Activated CD4-positive, alpha-beta T cell treated with anti-CD3 and anti-CD28 coated beads, Interleukin-2, amount 10 ng/mL, durations not matched to agents 7 days and 5 days (primary cell): ENCODE measurements around the gene FOLR1. TPM values are rescaled to one million over a fixed set of nuclear protein-coding genes. Genes with fewer than 3 reads are reported as not detected.
"Not testable (repeated sequence)": the region's sequence is repeated elsewhere in the genome, so short reads cannot be mapped to it uniquely, and the experiment has no call there.

Source experiments
- CTCF ChIA-PET: fragments of 350-600 bp; sonication (Branson Sonifier 250); formaldehyde crosslinking; loops from one replicate; lab custom pipeline; 2021; ENCODE audit warnings: antibody characterized with exemption; lab: Charles Lee
- POLR2A ChIA-PET: fragments of 350-600 bp; sonication (Branson Sonifier 250); formaldehyde crosslinking; loops from one replicate; lab custom pipeline; 2021; ENCODE audit warnings: antibody characterized with exemption; lab: Charles Lee
- DNase-seq: peaks from one replicate; pipeline ENCODE4 v3.0.0-alpha.2; 2020
- H3K27ac Mint-ChIP-seq: one replicate; pipeline ENCODE4 v1.8.0; 2021; ENCODE audit warnings: mild to moderate bottlenecking, moderate library complexity, mixed read lengths
- H3K27me3 Mint-ChIP-seq: one replicate; pipeline ENCODE4 v1.8.0; 2021; ENCODE audit warnings: mixed read lengths
- H3K36me3 Mint-ChIP-seq: one replicate; pipeline ENCODE4 v1.8.0; 2021; ENCODE audit warnings: low read depth, mixed read lengths
- H3K4me1 Mint-ChIP-seq: one replicate; pipeline ENCODE4 v1.8.0; 2021; ENCODE audit warnings: mixed read lengths
- H3K4me3 Mint-ChIP-seq: one replicate; pipeline ENCODE4 v1.8.0; 2021; ENCODE audit warnings: mild to moderate bottlenecking, moderate library complexity, mixed read lengths
- H3K9me3 Mint-ChIP-seq: one replicate; pipeline ENCODE4 v1.8.0; 2021; ENCODE audit warnings: mixed read lengths
- total RNA-seq, 2 experiments: library from RNA; stranded (reverse); gene quantifications; one replicate each; pipeline ENCODE4 v1.2.3, GENCODE V29; 2021

FOLR1 gene
- total RNA-seq, 2 experiments from 2014 or later = not detected

GRCh38 chr11:72190631-72191071 lies 1.3 kb upstream of the FOLR1 start:
- ChIA-PET CTCF (interaction anchor here (0.7 kb wide), 1 partner anchor 228 kb away, joined by 3 read pairs; no protein-coding TSS in a partner anchor), POLR2A (no interaction called here)
- H3K36me3 Mint-ChIP-seq = no peaks in the 10 kb centered on the region
- H3K27ac Mint-ChIP-seq = peak overlapping the region; percentile 46
- DNase-seq = no peak
- no peaks in the 10 kb centered on the region for H3K9me3 Mint-ChIP-seq
- no peak overlapping the region for H3K4me3 Mint-ChIP-seq
- no peaks in the 10 kb centered on the region for H3K4me1 Mint-ChIP-seq
- H3K27me3 Mint-ChIP-seq = no peaks in the 10 kb centered on the region

- no peaks in the 10 kb centered on the region for H3K27me3 Mint-ChIP-seq
- H3K4me3 Mint-ChIP-seq = no peak overlapping the region
- POLR2A ChIA-PET = no interaction called here
Measured at GRCh38 chr11:72195518-72196270, 3.8 kb downstream of the FOLR1 start.

GRCh38 chr11:72201445-72201844 lies 9.5 kb downstream of the FOLR1 start:
- H3K27ac Mint-ChIP-seq, H3K36me3 Mint-ChIP-seq, CTCF ChIA-PET, H3K27me3 Mint-ChIP-seq, H3K4me3 Mint-ChIP-seq, POLR2A ChIA-PET, H3K9me3 Mint-ChIP-seq, DNase-seq: not testable (repeated sequence)
- H3K4me1 Mint-ChIP-seq = peaks cover 11% of the 10 kb centered on the region

More at GRCh38 chr11:72195518-72196270, 3.8 kb downstream of the FOLR1 start:
- Mint-ChIP-seq H3K27ac (no peak overlapping the region), H3K36me3 (no peaks in the 10 kb centered on the region), H3K4me1 (no peaks in the 10 kb centered on the region), H3K9me3 (no peaks in the 10 kb centered on the region)
- CTCF ChIA-PET = interaction anchor here (1.2 kb wide), 1 partner anchor 11 kb away, joined by 3 read pairs; no protein-coding TSS in a partner anchor
- DNase-seq = no peak

- peaks cover 11% of the 10 kb centered on the region for H3K4me1 Mint-ChIP-seq
- H3K4me3 Mint-ChIP-seq = no peak overlapping the region
- no peaks in the 10 kb centered on the region for H3K36me3 Mint-ChIP-seq
- no peak for DNase-seq
- H3K9me3 Mint-ChIP-seq = no peaks in the 10 kb centered on the region
- ChIA-PET POLR2A (no interaction called here), CTCF (interaction anchor here (0.6 kb wide), 1 partner anchor 158 kb away, joined by 3 read pairs; no protein-coding TSS in a partner anchor)
- H3K27me3 Mint-ChIP-seq = no peaks in the 10 kb centered on the region
- peak overlapping the region; percentile 6 for H3K27ac Mint-ChIP-seq
Measured at GRCh38 chr11:72202571-72202970, 10.6 kb downstream of the FOLR1 start.

- Mint-ChIP-seq H3K4me3 (no peak overlapping the region), H3K27ac (no peak overlapping the region), H3K36me3 (no peaks in the 10 kb centered on the region), H3K27me3 (no peaks in the 10 kb centered on the region), H3K9me3 (no peaks in the 10 kb centered on the region), H3K4me1 (peaks cover 11% of the 10 kb centered on the region)
- CTCF ChIA-PET = no interaction called here
- POLR2A ChIA-PET = no interaction called here
- no peak for DNase-seq
Measured at GRCh38 chr11:72203163-72203562, 11.2 kb downstream of the FOLR1 start.

- Mint-ChIP-seq H3K27me3 (peaks cover 4% of the 10 kb centered on the region), H3K9me3 (peaks cover 7% of the 10 kb centered on the region), H3K4me1 (peaks cover 11% of the 10 kb centered on the region), H3K27ac (no peak overlapping the region), H3K36me3 (no peaks in the 10 kb centered on the region), H3K4me3 (no peak overlapping the region)
- POLR2A ChIA-PET = no interaction called here
- DNase-seq = no peak
- CTCF ChIA-PET = no interaction called here
Measured at GRCh38 chr11:72204886-72205285, 12.9 kb downstream of the FOLR1 start.

- H3K9me3 Mint-ChIP-seq, H3K27ac Mint-ChIP-seq, H3K4me3 Mint-ChIP-seq, H3K36me3 Mint-ChIP-seq, POLR2A ChIA-PET, DNase-seq: not testable (repeated sequence)
- peaks cover 11% of the 10 kb centered on the region for H3K4me1 Mint-ChIP-seq
- peaks cover 13% of the 10 kb centered on the region for H3K27me3 Mint-ChIP-seq
- CTCF ChIA-PET = interaction anchor here (0.6 to 1.3 kb wide), 2 partner anchors 11 to 181 kb away, joined by 3 read pairs; no protein-coding TSS in a partner anchor
Measured at GRCh38 chr11:72206794-72207193, 14.9 kb downstream of the FOLR1 start.

GRCh38 chr11:72208281-72208680 lies 16.3 kb downstream of the FOLR1 start:
- H3K36me3 Mint-ChIP-seq = no peaks in the 10 kb centered on the region
- no peak for DNase-seq
- POLR2A ChIA-PET = no interaction called here
- peaks cover 2% of the 10 kb centered on the region for H3K4me1 Mint-ChIP-seq
- no peak overlapping the region for H3K27ac Mint-ChIP-seq
- H3K4me3 Mint-ChIP-seq = no peak overlapping the region
- H3K27me3 Mint-ChIP-seq = peaks cover 23% of the 10 kb centered on the region
- CTCF ChIA-PET = interaction anchor here (0.6 kb wide), 1 partner anchor 1608 kb away, joined by 6 read pairs; no protein-coding TSS in a partner anchor
- peaks cover 9% of the 10 kb centered on the region for H3K9me3 Mint-ChIP-seq

GRCh38 chr11:72209101-72209500 lies 17.2 kb downstream of the FOLR1 start:
- no peaks in the 10 kb centered on the region for H3K4me1 Mint-ChIP-seq
- no peaks in the 10 kb centered on the region for H3K36me3 Mint-ChIP-seq
- no peak overlapping the region for H3K27ac Mint-ChIP-seq
- no peak overlapping the region for H3K4me3 Mint-ChIP-seq
- H3K9me3 Mint-ChIP-seq = peaks cover 9% of the 10 kb centered on the region
- CTCF ChIA-PET = no interaction called here
- H3K27me3 Mint-ChIP-seq = peaks cover 27% of the 10 kb centered on the region
- POLR2A ChIA-PET = no interaction called here
- DNase-seq = no peak

GRCh38 chr11:72216638-72217037 lies 24.7 kb downstream of the FOLR1 start, which contains the start of gene FOLR2:
FOLR2 (plus strand) TSS chr11:72216794; CDS start chr11:72218585, 1,791 bp downstream.
- Mint-ChIP-seq H3K4me1 (peaks cover 6% of the 10 kb centered on the region), H3K9me3 (no peaks in the 10 kb centered on the region)
- POLR2A ChIA-PET = no interaction called here

GRCh38 chr11:72217841-72218240 lies 25.9 kb downstream of the FOLR1 start:
- POLR2A ChIA-PET = no interaction called here

More at GRCh38 chr11:72216638-72217037, 24.7 kb downstream of the FOLR1 start, which contains the start of gene FOLR2:
- CTCF ChIA-PET = no interaction called here
- H3K27ac Mint-ChIP-seq = no peak within 1 kb of the TSS
- no peak for DNase-seq
- H3K27me3 Mint-ChIP-seq = peaks cover 45% of the 10 kb centered on the region
- no peaks in the 10 kb centered on the region for H3K36me3 Mint-ChIP-seq
- H3K4me3 Mint-ChIP-seq = no peak within 1 kb of the TSS

GRCh38 chr11:72218251-72218745 lies 26.4 kb downstream of the FOLR1 start:
- DNase-seq = no peak
- H3K4me1 Mint-ChIP-seq = peaks cover 19% of the 10 kb centered on the region
- ChIA-PET POLR2A (no interaction called here), CTCF (no interaction called here)
- H3K36me3 Mint-ChIP-seq = no peaks in the 10 kb centered on the region
- H3K27me3 Mint-ChIP-seq = peaks cover 34% of the 10 kb centered on the region
- H3K4me3 Mint-ChIP-seq = no peak overlapping the region
- H3K9me3 Mint-ChIP-seq = no peaks in the 10 kb centered on the region
- H3K27ac Mint-ChIP-seq = no peak overlapping the region

More at GRCh38 chr11:72217841-72218240, 25.9 kb downstream of the FOLR1 start:
- no peak for DNase-seq
- Mint-ChIP-seq H3K4me1 (peaks cover 18% of the 10 kb centered on the region), H3K27ac (peak overlapping the region; percentile 65), H3K27me3 (peaks cover 38% of the 10 kb centered on the region), H3K9me3 (no peaks in the 10 kb centered on the region), H3K4me3 (no peak overlapping the region), H3K36me3 (no peaks in the 10 kb centered on the region)
- CTCF ChIA-PET = no interaction called here
